Measurements from ENCODE around the gene CEP104.

Gene CEP104
- total RNA-seq, result 13.2 to 41.0 (median 30.3) reads per million in 18 experiments

- peak; percentile 81 to 86 for DNase-seq
Observed at GRCh38 chr1:3856923-3857790, at the start of gene CEP104, which contains the start of gene DFFB. Gene CEP104 (minus strand): TSS chr1:3857211. CDS start chr1:3852407, 4,804 bp downstream. Gene DFFB (plus strand): TSS chr1:3857476. CDS start chr1:3857604, 128 bp downstream.

GRCh38 chr1:3906672-3907020, 49.6 kb upstream of the CEP104 start:
- no peak for DNase-seq

GRCh38 chr1:3905953-3906671, 49.1 kb upstream of the CEP104 start:
- DNase-seq, result no peak

GRCh38 chr1:3905266-3905952, 48.4 kb upstream of the CEP104 start:
- DNase-seq, result no peak

- no peak for DNase-seq
Observed at GRCh38 chr1:3904843-3905185, 47.8 kb upstream of the CEP104 start.

GRCh38 chr1:3904006-3904842, 47.2 kb upstream of the CEP104 start:
- no peak for DNase-seq

- DNase-seq, result no peak
Observed at GRCh38 chr1:3903141-3904005, 46.4 kb upstream of the CEP104 start.

GRCh38 chr1:3902571-3903091, 45.6 kb upstream of the CEP104 start:
- DNase-seq, result no peak

- no peak for DNase-seq
Observed at GRCh38 chr1:3902111-3902511, 45.1 kb upstream of the CEP104 start.

- DNase-seq, result peak; percentile 98
Observed at GRCh38 chr1:3900969-3901529, 44.0 kb upstream of the CEP104 start.

GRCh38 chr1:3900150-3900968, 43.3 kb upstream of the CEP104 start, which contains the start of gene C1orf174:
Gene C1orf174 (minus strand): TSS chr1:3900272. CDS start chr1:3900186, 86 bp downstream.
- DNase-seq, result peak; percentile 96

GRCh38 chr1:3899754-3900149, 42.7 kb upstream of the CEP104 start:
- DNase-seq, result no peak

- DNase-seq, result peak; percentile 9 to 26
Observed at GRCh38 chr1:3898994-3899753, 42.2 kb upstream of the CEP104 start.

GRCh38 chr1:3898475-3898735, 41.4 kb upstream of the CEP104 start:
- DNase-seq, result no peak

- DNase-seq, result no peak
Observed at GRCh38 chr1:3896396-3897000, 39.5 kb upstream of the CEP104 start.

GRCh38 chr1:3895951-3896325, 38.9 kb upstream of the CEP104 start:
- no peak for DNase-seq

- DNase-seq, result no peak
Observed at GRCh38 chr1:3895279-3895950, 38.4 kb upstream of the CEP104 start.

GRCh38 chr1:3894626-3895278, 37.7 kb upstream of the CEP104 start:
- DNase-seq, result no peak
